HepG2 (cell line): ENCODE results near the gene CAMK2G. TPM values are rescaled to one million over a fixed set of nuclear protein-coding genes. Genes with fewer than 3 reads are reported as not detected.

ENCODE experiments used
- ATAC-seq: fragments of 200-7000 bp; cut with Tn5 transposase; 3 replicates; pipeline ENCODE4 v1.9.1; 2020; ENCODE audit warnings: mild to moderate bottlenecking, moderate library complexity
- BruUV-seq: library from RNA; stranded (reverse); fragments of 400-500 nt; replicated peaks from 2 replicates; lab custom pipeline; 2021; lab: Mats Ljungman, UMichigan
- CTCF ChIA-PET: fragments of 300-600 bp; formaldehyde crosslinking; extraction: SDS; loops from one replicate; lab custom pipeline; 2021; ENCODE audit warnings: low total read pairs, inconsistent platforms, low intra/inter-chr PET ratio; lab: Yijun Ruan, JAX
- POLR2A ChIA-PET: fragments of 350-600 bp; sonication (Branson Sonifier 250); formaldehyde crosslinking; loops from one replicate; lab custom pipeline; 2020; ENCODE audit warnings: antibody characterized with exemption, inconsistent platforms; lab: Yijun Ruan, JAX
- DNase-seq: peaks from one replicate; pipeline ENCODE4 v3.0.0-alpha.2; 2015; ENCODE audit warnings: low spot score
- FAIRE-seq: peaks from 3 replicates; lab custom pipeline; 2011; peaks lifted over from hg19 to GRCh38; lab: Jason Lieb, UNC
- H2AFZ ChIP-seq: one replicate; pipeline ENCODE4 v1.6.1; 2011; ENCODE audit warnings: low read length, inconsistent platforms
- H3K27ac ChIP-seq: fragments of 300-600 bp; 3 replicates; pipeline ENCODE4 v1.8.0; 2011; ENCODE audit warnings: mixed run types, mild to moderate bottlenecking, mixed read lengths, low read length, inconsistent platforms; ENCODE audit not compliant: insufficient read depth; ENCODE audit errors: extremely low read length
- H3K27me3 ChIP-seq, 2 experiments: fragments of 200-600 bp in 1 of 2; 2 replicates in 1 of 2; 3 replicates in 1 of 2; pipeline versions ENCODE4 v1.6.0 to v1.8.0; 2011; ENCODE audit warnings: low read length in 2 of 2, mild to moderate bottlenecking in 2 of 2, moderate library complexity in 2 of 2, inconsistent platforms in 1 of 2; ENCODE audit not compliant: insufficient read depth in 2 of 2, control insufficient read depth in 1 of 2
- H3K36me3 ChIP-seq, 2 experiments: fragments of 200-600 bp in 1 of 2; replicated peaks in 1 of 2; 2 replicates in 1 of 2; 3 replicates in 1 of 2; pipeline versions ENCODE4 v1.5.1 to v1.8.0; 2011; ENCODE audit warnings: low read length in 2 of 2, inconsistent platforms in 1 of 2; ENCODE audit not compliant: insufficient read depth in 2 of 2, control insufficient read depth in 1 of 2
- H3K4me1 ChIP-seq: 2 replicates; pipeline ENCODE4 v1.5.1; 2012; ENCODE audit warnings: low read length, inconsistent platforms; ENCODE audit not compliant: insufficient read depth
- H3K4me2 ChIP-seq: 2 replicates; pipeline ENCODE4 v1.6.0; 2011; ENCODE audit warnings: low read depth, low read length, inconsistent platforms
- H3K4me3 ChIP-seq, 3 experiments: fragments of 200-600 bp in 1 of 3; sonication (generic), shearing (Covaris generic) in 1 of 3; replicated peaks in 1 of 3; 2 replicates each; pipeline ENCODE4 v1.5.1; 2011 to 2016; ENCODE audit warnings: low read length in 3 of 3, inconsistent platforms in 2 of 3, low read depth in 2 of 3, mild to moderate bottlenecking in 2 of 3, control low read depth in 1 of 3, mixed read lengths in 1 of 3; ENCODE audit not compliant: insufficient read depth in 1 of 3
- H3K79me2 ChIP-seq: one replicate; pipeline ENCODE4 v1.6.1; 2011; ENCODE audit warnings: low read length, inconsistent platforms; ENCODE audit not compliant: insufficient read depth
- H3K9ac ChIP-seq: 2 replicates; pipeline ENCODE4 v1.6.0; 2011; ENCODE audit warnings: mild to moderate bottlenecking, low read depth, low read length, inconsistent platforms; ENCODE audit not compliant: insufficient read depth
- H3K9me3 ChIP-seq: 2 replicates; pipeline ENCODE4 v1.5.1; 2012; ENCODE audit warnings: mild to moderate bottlenecking, low read length
- H4K20me1 ChIP-seq: 2 replicates; pipeline ENCODE4 v1.6.0; 2011; ENCODE audit warnings: inconsistent platforms, mild to moderate bottlenecking, low read length, moderate library complexity; ENCODE audit not compliant: insufficient read depth
- BCL6 ChIP-seq: IDR thresholded peaks from 2 replicates; pipeline ENCODE4 v1.6.1; 2016; ENCODE audit warnings: missing genetic modification reagents, missing compliant biosample characterization
- DRAP1 ChIP-seq: IDR thresholded peaks from 2 replicates; pipeline ENCODE4 v1.6.1; 2016; ENCODE audit warnings: missing genetic modification reagents, missing compliant biosample characterization
- ZFP82 ChIP-seq: sonication (generic); formaldehyde crosslinking; IDR thresholded peaks from 2 replicates; pipeline ENCODE4 v1.5.1; 2020; ENCODE audit warnings: mild to moderate bottlenecking, missing genetic modification reagents, borderline replicate concordance
- ZHX1 ChIP-seq: sonication (generic); formaldehyde crosslinking; IDR thresholded peaks from 2 replicates; pipeline ENCODE4 v1.8.1; 2022; ENCODE audit warnings: low read depth, mild to moderate bottlenecking, missing genetic modification reagents
- ZNF263 ChIP-seq: sonication (generic); formaldehyde crosslinking; IDR thresholded peaks from 2 replicates; pipeline ENCODE4 v1.4.0; 2020; ENCODE audit warnings: missing genetic modification reagents
- ZNF777 ChIP-seq: sonication (generic); formaldehyde crosslinking; IDR thresholded peaks from 2 replicates; pipeline ENCODE4 v1.4.0; 2020; ENCODE audit warnings: missing genetic modification reagents
- WGBS: methylation state at CpG from one replicate; pipeline ENCODE4 v1.1.6; 2017; ENCODE audit warnings: low lambda C conversion rate; 5-methylcytosine and 5-hydroxymethylcytosine counted together
- in situ Hi-C: cut with HindIII; loops from 2 replicates; pipeline ENCODE4 v1.10.0; 2017; ENCODE audit warnings: low pct_unique_long_range_greater_than_20kb; ENCODE audit not compliant: extremely low pct_ligation_motif_present
- intact Hi-C: fragments of 100-400 bp; cut with micrococcal nuclease; formaldehyde crosslinking; loops from one replicate; pipeline ENCODE4 v1.10.0; 2022; ENCODE audit not compliant: unreplicated experiment
- polyA plus RNA-seq, 8 experiments: library from polyadenylated mRNA; depleted of rRNA in 3 of 8; stranded (reverse) in 7 of 8; unstranded in 1 of 8; fragments of >200 nt; fragmentation: Illumina TruSeq in 4 of 8; extraction: Trizol in 4 of 8; gene quantifications; 2 replicates each; pipeline versions ENCODE4 v1.2.1 to v1.2.3, GENCODE V29; 2011 to 2016; ENCODE audit warnings: low read depth in 4 of 8, missing spikeins in 1 of 8, mixed read lengths in 1 of 8; ENCODE audit not compliant: insufficient read depth in 1 of 8
- total RNA-seq, 5 experiments: library from RNA; depleted of rRNA; stranded (reverse); fragments of >200 nt; fragmentation: Illumina TruSeq; extraction: Trizol; gene quantifications; 2 replicates each; pipeline ENCODE4 v1.2.3, GENCODE V29; 2016; ENCODE audit warnings: low read depth in 1 of 5

The CAMK2G gene
- total and polyA plus RNA-seq, 2 of the 13 experiments (the other 11 are each of a cell fraction or from before 2014, with no cell fraction given) = 15.9 to 18.8 TPM

GRCh38 chr10:73876566-73876965 is 2.2 kb upstream of the CAMK2G start (continued):
- TF ChIP-seq ZHX1 (CRISPR knock-in tag) = no peak
- TF ChIP-seq, all 625 proteins: peak for 0

- H3K4me2 ChIP-seq = no peak overlapping the region
- no peaks in the 10 kb centered on the region; a peak in 2 of 5 replicates for H3K27me3 ChIP-seq
- in situ Hi-C loops (no loop called here), intact Hi-C loops (loop anchor here (5.0 kb wide), 1 partner anchor 104 kb away; a partner anchor contains a TSS)
- CTCF ChIA-PET = no interaction called here
- H3K27ac ChIP-seq = no peak overlapping the region
- TF ChIP-seq ZNF263 (CRISPR knock-in tag) = peak; percentile 76
- TF ChIP-seq DRAP1 (CRISPR knock-in tag) = no peak
- no peak for TF ChIP-seq ZFP82
- no peak for TF ChIP-seq ZNF777
- no peak for TF ChIP-seq BCL6 (CRISPR knock-in tag)
- no TSS peak for BruUV-seq
- peaks cover 62% of the 10 kb centered on the region for H3K4me1 ChIP-seq
- FAIRE-seq (no peak), ATAC-seq (no peak), DNase-seq (no peak)
- POLR2A ChIA-PET = interaction anchor here (3.2 kb wide), 1 partner anchor 36 kb away, joined by 23 read pairs; no protein-coding TSS in a partner anchor
- peaks cover 13% of the 10 kb centered on the region; the same call in 1 of the 2 replicates for H4K20me1 ChIP-seq
- H3K36me3 ChIP-seq = no peaks in the 10 kb centered on the region
- no peak overlapping the region for H3K9ac ChIP-seq
- H3K79me2 ChIP-seq = peaks cover 14% of the 10 kb centered on the region
- WGBS = 23% methylated on average over 3 of the region's 4 CpGs
- H2AFZ ChIP-seq = no peak overlapping the region
- H3K4me3 ChIP-seq = no peak overlapping the region
- no peaks in the 10 kb centered on the region for H3K9me3 ChIP-seq
Measured at GRCh38 chr10:73876157-73876556, 1.8 kb upstream of the CAMK2G start.
